Hepatocyte (in vitro differentiated cells): ENCODE measurements around the gene TMEM30A.

ENCODE experiments used
- EZH2 ChIP-seq: fragments of 200-600 bp; sonication (generic); IDR thresholded peaks from 2 replicates; pipeline ENCODE4 v1.6.1; 2016; ENCODE audit warnings: antibody characterized with exemption, mild to moderate bottlenecking, borderline replicate concordance
- TF ChIP-seq, protein P1 (sequence below): fragments of 200-600 bp; sonication (generic); IDR thresholded peaks from 2 replicates; pipeline ENCODE4 v1.5.1; 2016; ENCODE audit warnings: antibody characterized with exemption, mild to moderate bottlenecking; ENCODE audit not compliant: poor library complexity

DNA sequence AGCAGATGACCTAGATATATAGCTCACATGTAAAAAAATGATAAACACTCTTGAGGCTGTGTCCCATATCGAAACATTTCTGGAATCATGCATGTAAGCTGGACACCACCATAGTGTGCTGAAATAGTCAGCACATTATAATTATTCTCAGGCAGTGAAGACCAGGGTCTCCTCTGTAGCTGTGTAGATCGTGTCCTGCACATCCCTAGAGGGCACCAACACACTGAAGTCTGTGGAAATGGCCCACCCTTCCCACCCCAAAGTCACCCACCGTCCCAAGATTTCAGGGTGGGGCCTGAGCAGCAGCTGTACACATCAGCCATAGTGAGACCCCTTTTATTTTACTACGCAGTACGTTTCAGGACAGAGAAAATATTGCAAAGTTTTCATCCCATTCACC, 21.0 kb upstream of the TMEM30A start:
- TF ChIP-seq, protein P1, sequence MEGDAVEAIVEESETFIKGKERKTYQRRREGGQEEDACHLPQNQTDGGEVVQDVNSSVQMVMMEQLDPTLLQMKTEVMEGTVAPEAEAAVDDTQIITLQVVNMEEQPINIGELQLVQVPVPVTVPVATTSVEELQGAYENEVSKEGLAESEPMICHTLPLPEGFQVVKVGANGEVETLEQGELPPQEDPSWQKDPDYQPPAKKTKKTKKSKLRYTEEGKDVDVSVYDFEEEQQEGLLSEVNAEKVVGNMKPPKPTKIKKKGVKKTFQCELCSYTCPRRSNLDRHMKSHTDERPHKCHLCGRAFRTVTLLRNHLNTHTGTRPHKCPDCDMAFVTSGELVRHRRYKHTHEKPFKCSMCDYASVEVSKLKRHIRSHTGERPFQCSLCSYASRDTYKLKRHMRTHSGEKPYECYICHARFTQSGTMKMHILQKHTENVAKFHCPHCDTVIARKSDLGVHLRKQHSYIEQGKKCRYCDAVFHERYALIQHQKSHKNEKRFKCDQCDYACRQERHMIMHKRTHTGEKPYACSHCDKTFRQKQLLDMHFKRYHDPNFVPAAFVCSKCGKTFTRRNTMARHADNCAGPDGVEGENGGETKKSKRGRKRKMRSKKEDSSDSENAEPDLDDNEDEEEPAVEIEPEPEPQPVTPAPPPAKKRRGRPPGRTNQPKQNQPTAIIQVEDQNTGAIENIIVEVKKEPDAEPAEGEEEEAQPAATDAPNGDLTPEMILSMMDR, result peak; percentile 6
- TF ChIP-seq EZH2, result no peak
